Ovary (tissue), 9 donors: ENCODE measurements around the gene FRMD4A. TPM values are rescaled to one million over a fixed set of nuclear protein-coding genes. Genes with fewer than 3 reads are reported as not detected.

Experiments used
- DNase-seq, 5 donors: peaks; one replicate each; pipeline ENCODE4 v3.0.0-alpha.2; 2019 to 2020
- H3K27ac ChIP-seq, 2 donors: fragments of 200-600 bp; one replicate each; pipeline versions ENCODE4 v1.5.1 to v1.8.0; 2019 to 2022
- H3K27me3 ChIP-seq: fragments of 200-600 bp; one replicate; pipeline ENCODE4 v1.8.0; 2022
- H3K36me3 ChIP-seq: fragments of 200-600 bp; sonication (generic); one replicate; pipeline ENCODE4 v1.5.1; 2019
- H3K4me1 ChIP-seq: one replicate; pipeline ENCODE4 v1.8.1; 2013; ENCODE audit warnings: mild to moderate bottlenecking, moderate library complexity; ENCODE audit not compliant: insufficient read depth
- H3K4me3 ChIP-seq: fragments of 200-600 bp; sonication (generic); one replicate; pipeline ENCODE4 v1.5.1; 2017
- H3K9me3 ChIP-seq, 2 donors: fragments of 200-600 bp in 1 of 2; sonication (generic) in 1 of 2; one replicate each; pipeline versions ENCODE4 v1.5.1 to v1.8.1; 2013 to 2019; ENCODE audit warnings: mild to moderate bottlenecking in 1 of 2, moderate library complexity in 1 of 2
- CTCF ChIP-seq, 3 donors: fragments of 450-650 bp in 2 of 3; fragments of 200-600 bp in 1 of 3; IDR thresholded peaks; one replicate each; pipeline versions ENCODE4 v1.5.1 to v1.8.0; 2016 to 2022; ENCODE audit warnings: antibody characterized with exemption in 3 of 3, mild to moderate bottlenecking in 1 of 3
- EP300 ChIP-seq: sonication (generic); formaldehyde crosslinking; IDR thresholded peaks from one replicate; pipeline ENCODE4 v1.6.1; 2017; ENCODE audit warnings: antibody characterized with exemption
- POLR2A ChIP-seq: fragments of 450-650 bp; IDR thresholded peaks from one replicate; pipeline ENCODE4 v1.6.1; 2017; ENCODE audit warnings: antibody characterized with exemption, mild to moderate bottlenecking, moderate library complexity
- WGBS, 3 donors: extraction: QIAGEN DNeasy Blood & Tissue Kit in 1 of 3; methylation state at CpG; one replicate each; pipeline versions ENCODE4 v1.1.5 to v1.1.7; 2013 to 2017; 5-methylcytosine and 5-hydroxymethylcytosine counted together
- intact Hi-C, 4 donors: fragments of 100-400 bp; cut with DNase I; formaldehyde crosslinking; loops; one replicate each; pipeline versions ENCODE4 v1.11.0 to v1.15.1; 2022 to 2023
- polyA plus RNA-seq, 2 donors: library from polyadenylated mRNA; stranded (reverse); fragments of 200-250 nt in 1 of 2; fragments of 350-450 nt in 1 of 2; fragmentation: Illumina TruSeq in 1 of 2; extraction: RNeasy Lipid Tissue Mini Kit (QIAGEN cat#74804) in 1 of 2; gene quantifications; one replicate each; pipeline ENCODE4 v1.2.3, GENCODE V29; 2013 to 2014
- total RNA-seq, 7 donors: library from RNA; depleted of rRNA in 2 of 7; stranded (reverse); fragments of >200 nt in 2 of 7; fragmentation: NEBNext Ultra II Directional in 3 of 7; extraction: Animal tissue kit (Norgen Biotek cat#: 25700) in 3 of 7; gene quantifications; one replicate each; pipeline versions ENCODE4 v1.1.0 to v1.2.4, GENCODE V29; 2016 to 2023
- donor health status: DM: no; HTN: no; CAD: no; lungs with moderate emphysema.
- donor health status: DM: no; HTN: no; CAD: no.
- donor health status: Bipolar disorder and iron deficiency.
- donor health status: DM: yes; HTN: yes; CAD: no.
- donor health status: DM: no; HTN: no; CAD: no.
- donor health status: DM: yes; HTN: yes; CAD: no.

The FRMD4A gene
- total and polyA plus RNA-seq, 9 donors = 5.5 to 24.7 (median 11.3) TPM

DNA sequence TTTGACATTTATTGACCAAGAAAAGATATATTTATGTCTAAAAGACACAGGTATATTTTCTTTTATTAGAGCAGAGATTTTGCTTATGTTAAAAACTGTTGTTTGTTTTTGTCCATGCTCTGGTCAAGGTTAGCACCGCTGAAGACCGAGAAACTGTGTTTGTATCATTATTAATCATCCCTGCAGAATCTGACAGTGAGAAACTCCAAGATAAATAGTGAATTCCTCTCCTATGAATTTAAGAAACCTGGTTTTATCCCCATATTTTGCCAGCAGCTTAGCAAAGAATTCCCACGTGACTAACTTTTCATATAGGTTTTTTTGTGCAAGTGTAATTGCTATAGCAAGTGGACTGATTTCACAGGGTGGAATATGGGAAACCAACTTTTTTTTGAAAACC lies 77.6 kb downstream of the FRMD4A start:
- H3K4me1 ChIP-seq = peaks cover 2% of the 10 kb centered on the region
- 35 to 58% (median 44%) methylated on average over 3 of the region's 3 CpGs for WGBS, 3 donors
- no peak for TF ChIP-seq CTCF (IDR thresholded peaks at IDR 0.05)
- no peak for TF ChIP-seq EP300
- no peak for TF ChIP-seq POLR2A
- H3K36me3 ChIP-seq = no peaks in the 10 kb centered on the region
- no peaks in the 10 kb centered on the region for H3K9me3 ChIP-seq
- H3K4me3 ChIP-seq = no peak overlapping the region
- no peak overlapping the region for H3K27ac ChIP-seq
- intact Hi-C loops = no loop called here
- no peaks in the 10 kb centered on the region for H3K27me3 ChIP-seq
- DNase-seq = no peak

DNA sequence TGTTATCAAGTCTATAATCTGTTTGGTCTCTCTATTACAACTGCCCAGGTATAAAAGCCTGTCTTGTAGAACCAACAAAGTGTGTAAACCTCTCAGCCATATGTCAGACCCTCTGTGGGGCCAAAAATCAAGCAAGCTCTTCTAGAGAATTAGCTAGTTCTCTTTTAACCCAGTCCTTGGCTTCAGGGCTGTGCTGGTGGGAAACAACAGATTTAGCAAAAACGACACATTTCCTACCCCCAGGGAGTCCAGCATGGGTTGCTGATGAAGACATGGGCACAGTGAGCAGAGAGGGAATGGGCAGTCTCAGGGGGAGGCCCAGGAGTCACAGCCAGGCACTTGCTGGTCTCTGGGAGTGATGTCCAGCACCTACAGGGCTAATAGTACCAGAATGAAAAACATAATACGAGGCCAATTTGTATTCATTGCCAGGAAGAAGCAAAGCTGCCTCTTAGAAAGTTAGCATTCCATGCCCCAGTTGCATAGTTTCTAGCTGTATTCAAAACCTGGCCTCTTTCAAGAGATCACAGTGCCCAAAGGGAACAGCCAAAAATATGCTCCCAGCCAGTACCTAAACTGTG lies 80.1 kb downstream of the FRMD4A start:
- Histone ChIP-seq H3K4me3 (no peak overlapping the region), H3K9me3 (no peaks in the 10 kb centered on the region), H3K27ac (no peak overlapping the region), H3K4me1 (peaks cover 3% of the 10 kb centered on the region), H3K36me3 (no peaks in the 10 kb centered on the region), H3K27me3 (no peaks in the 10 kb centered on the region)
- TF ChIP-seq CTCF (IDR thresholded peaks at IDR 0.05) = no peak
- TF ChIP-seq EP300 = no peak
- no peak for TF ChIP-seq POLR2A
- no peak for DNase-seq
- 49 to 67% (median 50%) methylated on average over 2 of the region's 2 CpGs for WGBS, 3 donors
- intact Hi-C loops = no loop called here

GRCh38 chr10:14247377-14248116 lies 83.2 kb downstream of the FRMD4A start:
- intact Hi-C loops = no loop called here
- H3K4me1 ChIP-seq = peaks cover 1% of the 10 kb centered on the region
- no peak for TF ChIP-seq EP300
- TF ChIP-seq POLR2A = no peak
- TF ChIP-seq CTCF (IDR thresholded peaks at IDR 0.05) = no peak
- no peaks in the 10 kb centered on the region for H3K9me3 ChIP-seq
- no peak overlapping the region for H3K27ac ChIP-seq
- no peaks in the 10 kb centered on the region for H3K27me3 ChIP-seq
- DNase-seq = peak in 4 of 5 donors; percentile 32 to 72 (median 54)
- no peaks in the 10 kb centered on the region for H3K36me3 ChIP-seq
- H3K4me3 ChIP-seq = no peak overlapping the region
- 27 to 28% (median 28%) methylated on average over 9 of the region's 9 CpGs for WGBS, 3 donors

DNA sequence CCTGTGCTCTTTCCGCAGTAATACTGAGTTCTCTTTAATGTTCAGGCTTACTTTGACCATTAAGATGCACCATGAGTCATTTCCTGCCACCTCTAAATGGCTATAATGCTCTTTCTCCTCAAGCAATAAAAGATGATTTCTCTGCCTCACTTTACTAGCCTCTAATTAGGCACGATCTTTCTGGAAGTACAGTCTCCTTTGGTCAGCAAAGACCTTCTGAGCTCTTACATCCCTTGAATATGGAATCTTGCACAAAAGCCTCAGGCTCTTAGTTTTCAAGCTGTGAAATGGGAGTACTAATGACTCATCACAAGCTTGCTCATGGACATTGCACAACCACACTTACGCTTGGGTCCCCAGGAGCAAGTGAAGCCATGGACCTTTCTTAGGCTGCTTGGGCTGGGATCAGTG lies 85.9 kb downstream of the FRMD4A start:
- Histone ChIP-seq H3K4me1 (peaks cover 1% of the 10 kb centered on the region), H3K27ac (no peak overlapping the region), H3K9me3 (no peaks in the 10 kb centered on the region), H3K36me3 (no peaks in the 10 kb centered on the region), H3K4me3 (no peak overlapping the region), H3K27me3 (no peaks in the 10 kb centered on the region)
- intact Hi-C loops = no loop called here
- WGBS, 3 donors = 90 to 94% (median 91%) methylated on average over 3 of the region's 3 CpGs
- TF ChIP-seq EP300 = no peak
- TF ChIP-seq CTCF (IDR thresholded peaks at IDR 0.05) = no peak
- no peak for TF ChIP-seq POLR2A
- DNase-seq = no peak
